Activated T-helper 2 cell treated with anti-CD3 and anti-CD28 coated beads, Interferon-gamma antibody, Interleukin-2, Interleukin-4, amounts not matched to agents 10 μg/mL and 5 μg/mL and 100 μg/mL, durations not matched to agents 14 hours and 24 hours and 36 hours (primary cell): Measurements from ENCODE around the gene ADCY10. TPM values are rescaled to one million over a fixed set of nuclear protein-coding genes. Genes with fewer than 3 reads are reported as not detected.
A peak's percentile ranks its signal among the peaks of the same experiment; 100 is the strongest.
"Not testable (repeated sequence)": the region's sequence is repeated elsewhere in the genome, so short reads cannot be mapped to it uniquely, and the experiment has no call there.

Experiments
- DNase-seq: peaks from one replicate; pipeline ENCODE4 v3.0.0; 2021; ENCODE audit warnings: low spot score
- H3K27ac Mint-ChIP-seq: one replicate; pipeline ENCODE4 v1.8.0; 2021; ENCODE audit warnings: mixed read lengths
- H3K27me3 Mint-ChIP-seq: one replicate; pipeline ENCODE4 v1.8.0; 2021; ENCODE audit warnings: low read depth, mixed read lengths
- H3K36me3 Mint-ChIP-seq: one replicate; pipeline ENCODE4 v1.8.0; 2021; ENCODE audit warnings: low read depth, mixed read lengths
- H3K4me1 Mint-ChIP-seq: one replicate; pipeline ENCODE4 v1.8.0; 2021; ENCODE audit warnings: low read depth, mixed read lengths
- H3K4me3 Mint-ChIP-seq: one replicate; pipeline ENCODE4 v1.8.0; 2021; ENCODE audit warnings: low read depth, mild to moderate bottlenecking, moderate library complexity, mixed read lengths
- H3K9me3 Mint-ChIP-seq: one replicate; pipeline ENCODE4 v1.8.0; 2021; ENCODE audit warnings: mixed read lengths
- intact Hi-C: fragments of 100-400 bp; cut with micrococcal nuclease; formaldehyde crosslinking; loops from one replicate; pipeline ENCODE4 v1.15.1; 2023
- total RNA-seq: library from RNA; stranded (reverse); gene quantifications from 2 replicates; pipeline ENCODE4 v1.2.3, GENCODE V29; 2022

ADCY10 gene
- total RNA-seq, 1 donor from 2014 or later, result 0.09 TPM

- no peak for DNase-seq
- no peak overlapping the region for H3K27ac Mint-ChIP-seq
- intact Hi-C loops, result no loop called here
- no peaks in the 10 kb centered on the region for H3K36me3 Mint-ChIP-seq
- peaks cover 4% of the 10 kb centered on the region for H3K27me3 Mint-ChIP-seq
- H3K9me3 Mint-ChIP-seq, result no peaks in the 10 kb centered on the region
- no peak overlapping the region for H3K4me3 Mint-ChIP-seq
- H3K4me1 Mint-ChIP-seq, result no peaks in the 10 kb centered on the region
Observed at GRCh38 chr1:167825419-167826079, 88.4 kb downstream of the ADCY10 start.

GRCh38 chr1:167824163-167824794 is 89.7 kb downstream of the ADCY10 start:
- Mint-ChIP-seq H3K27ac (no peak overlapping the region), H3K4me3 (no peak overlapping the region), H3K36me3 (no peaks in the 10 kb centered on the region), H3K4me1 (peaks cover 4% of the 10 kb centered on the region), H3K9me3 (no peaks in the 10 kb centered on the region), H3K27me3 (peaks cover 4% of the 10 kb centered on the region)
- intact Hi-C loops, result no loop called here
- DNase-seq, result no peak

GRCh38 chr1:167821969-167822685 is 91.8 kb downstream of the ADCY10 start:
- Mint-ChIP-seq H3K36me3 (no peaks in the 10 kb centered on the region), H3K9me3 (no peaks in the 10 kb centered on the region), H3K27ac (no peak overlapping the region), H3K4me1 (peaks cover 4% of the 10 kb centered on the region), H3K27me3 (peaks cover 4% of the 10 kb centered on the region), H3K4me3 (no peak overlapping the region)
- DNase-seq, result no peak
- intact Hi-C loops, result no loop called here

GRCh38 chr1:167821356-167821685 is 92.6 kb downstream of the ADCY10 start:
- Mint-ChIP-seq H3K4me3 (no peak overlapping the region), H3K36me3 (no peaks in the 10 kb centered on the region), H3K4me1 (peaks cover 4% of the 10 kb centered on the region), H3K27ac (no peak overlapping the region), H3K27me3 (peaks cover 4% of the 10 kb centered on the region), H3K9me3 (no peaks in the 10 kb centered on the region)
- DNase-seq, result no peak
- intact Hi-C loops, result no loop called here

GRCh38 chr1:167820684-167821355 is 93.1 kb downstream of the ADCY10 start:
- H3K9me3 Mint-ChIP-seq, result peaks cover 2% of the 10 kb centered on the region
- DNase-seq, result no peak
- intact Hi-C loops, result no loop called here
- H3K36me3 Mint-ChIP-seq, result peaks cover 1% of the 10 kb centered on the region
- H3K27me3 Mint-ChIP-seq, result peaks cover 6% of the 10 kb centered on the region
- H3K4me1 Mint-ChIP-seq, result peaks cover 4% of the 10 kb centered on the region
- H3K27ac Mint-ChIP-seq, result no peak overlapping the region
- no peak overlapping the region for H3K4me3 Mint-ChIP-seq

GRCh38 chr1:167819849-167820683 is 93.9 kb downstream of the ADCY10 start:
- Mint-ChIP-seq H3K27ac (peak overlapping the region; percentile 18), H3K9me3 (peaks cover 8% of the 10 kb centered on the region), H3K4me1 (peaks cover 4% of the 10 kb centered on the region), H3K4me3 (peak overlapping the region; percentile 73), H3K36me3 (peaks cover 4% of the 10 kb centered on the region), H3K27me3 (peaks cover 10% of the 10 kb centered on the region)
- intact Hi-C loops, result no loop called here
- no peak for DNase-seq

GRCh38 chr1:167815650-167816049 is 98.3 kb downstream of the ADCY10 start:
- Mint-ChIP-seq H3K4me3 (no peak overlapping the region), H3K27me3 (peaks cover 20% of the 10 kb centered on the region), H3K36me3 (peaks cover 4% of the 10 kb centered on the region), H3K27ac (no peak overlapping the region), H3K4me1 (peaks cover 4% of the 10 kb centered on the region), H3K9me3 (peaks cover 19% of the 10 kb centered on the region)
- intact Hi-C loops, result no loop called here
- no peak for DNase-seq

- Mint-ChIP-seq H3K9me3 (peaks cover 19% of the 10 kb centered on the region), H3K4me3 (no peak overlapping the region), H3K27ac (no peak overlapping the region), H3K4me1 (peaks cover 8% of the 10 kb centered on the region), H3K36me3 (peaks cover 4% of the 10 kb centered on the region), H3K27me3 (peaks cover 20% of the 10 kb centered on the region)
- intact Hi-C loops, result no loop called here
- DNase-seq, result no peak
Observed at GRCh38 chr1:167812972-167813371, 101.0 kb downstream of the ADCY10 start.

GRCh38 chr1:167808690-167809089 is 105.2 kb downstream of the ADCY10 start:
- Mint-ChIP-seq H3K9me3 (peaks cover 10% of the 10 kb centered on the region), H3K4me1 (peaks cover 24% of the 10 kb centered on the region), H3K27ac (no peak overlapping the region), H3K27me3 (peaks cover 14% of the 10 kb centered on the region), H3K36me3 (peaks cover 4% of the 10 kb centered on the region), H3K4me3 (no peak overlapping the region)
- DNase-seq, result no peak
- intact Hi-C loops, result loop anchor here (5.0 kb wide), 1 partner anchor 129 kb away; the partner anchor contains the start of genes DCAF6 and MPC2

GRCh38 chr1:167808104-167808503 is 105.8 kb downstream of the ADCY10 start:
- H3K36me3 Mint-ChIP-seq, result peaks cover 4% of the 10 kb centered on the region
- DNase-seq, result no peak
- peaks cover 9% of the 10 kb centered on the region for H3K9me3 Mint-ChIP-seq
- H3K4me1 Mint-ChIP-seq, result peaks cover 30% of the 10 kb centered on the region
- no peak overlapping the region for H3K27ac Mint-ChIP-seq
- peaks cover 13% of the 10 kb centered on the region for H3K27me3 Mint-ChIP-seq
- no peak overlapping the region for H3K4me3 Mint-ChIP-seq
- intact Hi-C loops, result loop anchor here (5.0 kb wide), 1 partner anchor 129 kb away; the partner anchor contains the start of genes DCAF6 and MPC2

- H3K9me3 Mint-ChIP-seq, H3K27me3 Mint-ChIP-seq, H3K27ac Mint-ChIP-seq, DNase-seq, H3K36me3 Mint-ChIP-seq, H3K4me3 Mint-ChIP-seq: not testable (repeated sequence)
- intact Hi-C loops, result loop anchor here (5.0 kb wide), 1 partner anchor 131 kb away; the partner anchor contains the start of genes DCAF6 and MPC2
- H3K4me1 Mint-ChIP-seq, result peaks cover 30% of the 10 kb centered on the region
Observed at GRCh38 chr1:167806676-167807075, 107.3 kb downstream of the ADCY10 start.

GRCh38 chr1:167806235-167806634 is 107.7 kb downstream of the ADCY10 start:
- intact Hi-C loops, result loop anchor here (5.0 kb wide), 1 partner anchor 131 kb away; the partner anchor contains the start of genes DCAF6 and MPC2
- H3K27ac Mint-ChIP-seq, H3K36me3 Mint-ChIP-seq, H3K9me3 Mint-ChIP-seq, DNase-seq, H3K4me3 Mint-ChIP-seq, H3K27me3 Mint-ChIP-seq: not testable (repeated sequence)
- peaks cover 30% of the 10 kb centered on the region for H3K4me1 Mint-ChIP-seq
